Activated naive CD8-positive, alpha-beta T cell treated with anti-CD3 and anti-CD28 coated beads, Interleukin-2, amount 10 ng/mL, durations not matched to agents 7 days and 5 days (primary cell): Measurements from ENCODE around the gene KCTD12. TPM values are rescaled to one million over a fixed set of nuclear protein-coding genes. Genes with fewer than 3 reads are reported as not detected.

Experiments used
- ATAC-seq: fragments of 150-1000 bp; cut with Tn5 transposase; one replicate; pipeline ENCODE4 v1.10.0; 2021; ENCODE audit warnings: low read depth, moderate library complexity
- POLR2A ChIA-PET: fragments of 350-600 bp; sonication (Branson Sonifier 250); formaldehyde crosslinking; loops from one replicate; lab custom pipeline; 2021; ENCODE audit warnings: antibody characterized with exemption; lab: Charles Lee
- DNase-seq: peaks from one replicate; pipeline ENCODE4 v3.0.0; 2021
- H3K27ac Mint-ChIP-seq: one replicate; pipeline ENCODE4 v1.8.0; 2022; ENCODE audit warnings: mild to moderate bottlenecking, mixed read lengths
- H3K27me3 Mint-ChIP-seq: one replicate; pipeline ENCODE4 v1.8.0; 2022; ENCODE audit warnings: mild to moderate bottlenecking, moderate library complexity, mixed read lengths
- H3K36me3 Mint-ChIP-seq: one replicate; pipeline ENCODE4 v1.8.0; 2021; ENCODE audit warnings: mild to moderate bottlenecking, mixed read lengths
- H3K4me1 Mint-ChIP-seq: one replicate; pipeline ENCODE4 v1.8.0; 2021; ENCODE audit warnings: mixed read lengths
- H3K4me3 Mint-ChIP-seq: one replicate; pipeline ENCODE4 v1.8.0; 2022; ENCODE audit warnings: mild to moderate bottlenecking, moderate library complexity, mixed read lengths
- H3K9me3 Mint-ChIP-seq: one replicate; pipeline ENCODE4 v1.8.0; 2021; ENCODE audit warnings: mixed read lengths
- total RNA-seq, 2 experiments: library from RNA; stranded (reverse); gene quantifications; one replicate each; pipeline ENCODE4 v1.2.3, GENCODE V29; 2021

KCTD12 gene
- total RNA-seq, 2 experiments from 2014 or later: 6.1 to 6.5 TPM

DNA sequence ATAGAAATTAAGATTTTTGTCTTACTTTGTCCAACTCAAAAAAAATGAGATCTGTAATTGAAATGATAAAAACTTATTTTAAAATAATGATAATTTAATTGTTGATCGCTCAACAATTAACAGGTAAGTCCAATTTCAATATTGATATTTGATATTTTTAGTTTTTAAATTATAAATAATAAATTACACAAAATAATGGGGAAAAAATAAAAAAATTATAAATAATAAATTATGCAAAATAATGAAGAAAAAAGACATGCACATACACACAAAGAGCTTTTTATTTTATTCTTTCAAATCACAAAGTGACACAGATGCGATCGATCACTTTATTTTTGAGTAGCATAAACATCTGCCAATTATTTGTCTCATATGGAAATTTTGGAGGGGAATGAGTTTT lies 40.8 kb downstream of the KCTD12 start:
- H3K27ac Mint-ChIP-seq: no peak overlapping the region
- H3K36me3 Mint-ChIP-seq: no peaks in the 10 kb centered on the region
- H3K9me3 Mint-ChIP-seq: no peaks in the 10 kb centered on the region
- ATAC-seq (no peak), DNase-seq (no peak)
- POLR2A ChIA-PET: no interaction called here
- no peaks in the 10 kb centered on the region for H3K4me1 Mint-ChIP-seq
- H3K27me3 Mint-ChIP-seq: peaks cover 2% of the 10 kb centered on the region
- H3K4me3 Mint-ChIP-seq: no peak overlapping the region

DNA sequence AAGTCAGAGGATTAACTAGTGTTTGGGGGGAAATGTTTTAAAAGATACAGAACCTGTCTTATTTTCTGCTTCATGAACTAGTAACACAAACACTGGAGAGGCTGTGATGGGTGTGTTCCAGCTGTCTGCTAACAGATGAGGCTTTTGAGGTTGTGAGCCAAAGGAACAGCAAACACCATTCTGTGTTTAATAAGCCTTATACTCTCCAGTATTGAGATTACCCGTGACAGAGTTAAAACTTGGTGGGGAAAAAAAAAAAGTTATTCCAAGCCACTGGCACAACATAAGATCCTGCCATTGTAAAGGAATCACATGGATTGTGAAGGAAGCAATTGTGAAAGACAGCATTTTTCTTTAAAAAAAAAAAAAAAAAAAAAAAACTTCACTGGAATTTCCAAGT lies 48.4 kb downstream of the KCTD12 start:
- no peaks in the 10 kb centered on the region for H3K4me1 Mint-ChIP-seq
- H3K36me3 Mint-ChIP-seq: no peaks in the 10 kb centered on the region
- H3K27ac Mint-ChIP-seq: no peak overlapping the region
- H3K4me3 Mint-ChIP-seq: no peak overlapping the region
- POLR2A ChIA-PET: no interaction called here
- ATAC-seq (no peak), DNase-seq (no peak)
- H3K9me3 Mint-ChIP-seq: no peaks in the 10 kb centered on the region
- peaks cover 4% of the 10 kb centered on the region for H3K27me3 Mint-ChIP-seq

DNA sequence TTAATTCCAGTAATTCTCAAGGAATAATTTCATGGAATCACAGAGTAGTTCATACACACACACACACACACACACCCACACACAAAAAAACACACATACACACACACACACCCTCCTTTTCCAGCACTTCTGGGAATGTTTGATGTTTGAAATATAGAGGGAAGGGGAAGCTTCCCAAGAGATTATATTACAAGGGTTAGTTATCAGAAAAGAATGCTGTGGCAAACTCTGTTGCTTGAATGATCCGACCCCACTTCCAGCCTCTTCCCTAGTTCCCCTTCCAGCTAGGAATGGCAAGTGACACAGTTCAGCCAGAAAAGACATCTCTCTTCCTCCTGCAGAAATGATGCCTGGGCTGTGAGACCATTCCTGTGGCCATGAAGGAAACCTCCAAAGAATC lies 49.9 kb downstream of the KCTD12 start:
- Mint-ChIP-seq H3K4me3 (no peak overlapping the region), H3K27me3 (peaks cover 4% of the 10 kb centered on the region), H3K9me3 (no peaks in the 10 kb centered on the region), H3K4me1 (no peaks in the 10 kb centered on the region), H3K27ac (no peak overlapping the region), H3K36me3 (no peaks in the 10 kb centered on the region)
- DNase-seq (no peak), ATAC-seq (no peak)
- POLR2A ChIA-PET: no interaction called here

DNA sequence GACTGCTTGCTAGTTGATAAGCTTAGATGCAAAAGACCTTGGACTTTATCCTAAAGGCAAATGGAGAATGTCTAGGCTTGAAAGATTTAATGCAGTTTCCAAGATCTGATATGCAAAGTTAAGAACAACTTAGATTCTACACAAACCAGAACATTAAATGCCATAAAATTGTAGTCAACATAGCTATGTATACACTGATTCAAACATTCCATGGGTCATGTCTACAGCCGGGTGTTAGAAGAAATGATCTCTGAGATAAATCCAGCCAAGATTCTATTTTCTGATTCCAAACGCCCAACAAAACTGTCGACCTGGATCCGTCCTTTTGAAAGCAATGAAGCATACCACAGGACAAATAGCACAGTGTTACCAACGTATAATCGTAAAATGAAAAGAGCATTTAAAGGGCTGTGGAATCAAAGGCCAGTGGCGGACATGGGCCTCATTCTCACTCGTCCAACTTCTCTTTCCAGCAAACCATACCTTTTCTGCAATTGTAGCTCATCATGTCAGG lies 52.7 kb downstream of the KCTD12 start:
- Mint-ChIP-seq H3K27ac (no peak overlapping the region), H3K9me3 (no peaks in the 10 kb centered on the region), H3K4me3 (no peak overlapping the region), H3K4me1 (peaks cover under 1% of the 10 kb centered on the region), H3K27me3 (peaks cover 4% of the 10 kb centered on the region), H3K36me3 (no peaks in the 10 kb centered on the region)
- DNase-seq: no peak
- POLR2A ChIA-PET: no interaction called here
- no peak for ATAC-seq

DNA sequence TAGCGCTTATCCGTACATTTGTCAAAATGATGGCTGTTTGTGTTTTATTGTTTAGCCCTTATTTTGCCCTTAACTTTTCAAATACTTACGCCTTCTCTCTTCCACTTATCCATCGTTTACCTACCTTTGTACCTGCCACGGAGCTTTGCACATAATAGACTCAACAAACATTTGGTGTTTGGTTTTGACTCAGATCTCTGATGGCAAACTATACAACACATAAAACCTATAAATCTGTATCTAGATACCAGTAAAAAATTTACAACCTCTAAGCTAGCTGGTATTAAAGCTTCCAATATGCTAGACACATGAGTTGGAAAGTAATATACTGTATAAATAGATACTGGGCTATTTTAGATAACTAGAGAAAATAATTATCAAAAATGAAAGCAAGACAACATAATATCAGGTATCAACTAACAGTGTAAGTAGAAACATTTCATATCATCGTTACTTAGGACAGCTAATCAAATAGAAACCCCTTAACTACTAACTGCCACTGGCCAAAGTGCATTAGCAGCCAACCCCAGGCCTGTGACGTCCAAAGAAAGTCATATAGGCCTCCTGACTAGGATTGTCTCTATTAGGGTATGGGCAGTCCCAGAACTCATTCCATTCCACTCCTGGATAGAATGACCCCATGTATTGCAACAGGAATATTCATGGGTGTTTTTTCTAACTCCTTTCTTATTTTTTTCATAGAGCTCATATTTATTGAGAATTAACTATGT lies 53.8 kb downstream of the KCTD12 start:
- Mint-ChIP-seq H3K4me3 (no peak overlapping the region), H3K4me1 (peaks cover 3% of the 10 kb centered on the region), H3K36me3 (no peaks in the 10 kb centered on the region), H3K27ac (no peak overlapping the region), H3K9me3 (no peaks in the 10 kb centered on the region), H3K27me3 (peaks cover 4% of the 10 kb centered on the region)
- POLR2A ChIA-PET: no interaction called here
- no peak for ATAC-seq
- DNase-seq: no peak

DNA sequence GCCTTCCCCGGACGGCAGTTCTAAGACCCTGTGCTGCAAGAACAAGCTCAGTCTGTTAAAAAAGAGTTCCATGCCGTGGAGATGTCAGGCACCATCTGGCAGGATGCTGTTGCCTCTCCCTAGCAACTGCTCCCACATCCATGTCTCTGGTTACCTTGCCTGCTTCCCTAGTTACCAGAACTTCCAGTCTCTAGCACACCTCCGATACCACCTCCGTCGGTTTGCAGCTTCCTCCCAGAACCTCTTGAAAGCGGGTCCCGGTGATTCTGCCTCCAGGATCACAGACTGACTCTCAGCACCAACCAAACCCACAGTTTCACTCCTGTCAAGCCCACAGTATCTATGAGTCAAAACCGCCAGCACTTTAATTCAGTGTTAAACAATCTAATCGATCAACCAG lies 55.4 kb downstream of the KCTD12 start:
- no peaks in the 10 kb centered on the region for H3K27me3 Mint-ChIP-seq
- POLR2A ChIA-PET: no interaction called here
- DNase-seq (no peak), ATAC-seq (no peak)
- no peak overlapping the region for H3K4me3 Mint-ChIP-seq
- H3K9me3 Mint-ChIP-seq: no peaks in the 10 kb centered on the region
- H3K4me1 Mint-ChIP-seq: peaks cover 3% of the 10 kb centered on the region
- H3K27ac Mint-ChIP-seq: no peak overlapping the region
- no peaks in the 10 kb centered on the region for H3K36me3 Mint-ChIP-seq

Other genes with a start within 250 kb of the KCTD12 start
- not detected for gene ACOD1, start 62.1 kb upstream of the KCTD12 start, total RNA-seq
- 10 to 100 TPM; 15.4 to 18.9 TPM for gene CLN5, start 105.7 kb upstream of the KCTD12 start, total RNA-seq
- 10 to 100 TPM; 46.1 to 47.7 TPM for gene FBXL3, start 140.8 kb upstream of the KCTD12 start, total RNA-seq